ENCODE measurements around the gene ARFRP1.

- TF ChIP-seq POLR2A (IDR thresholded peaks at IDR 0.05; ENCODE audit: low read length): no peak
- no peak for TF ChIP-seq GATA1 (IDR thresholded peaks at IDR 0.05; ENCODE audit: low read depth, low read length)
Measured at GRCh38 chr20:63679799-63680305, 27.9 kb downstream of the ARFRP1 start.
